B cell (primary cell): ENCODE measurements around the gene SDCCAG8. TPM values are rescaled to one million over a fixed set of nuclear protein-coding genes. Genes with fewer than 3 reads are reported as not detected.

Experiments
- ATAC-seq: fragments of 200-7000 bp; cut with Tn5 transposase; one replicate; pipeline ENCODE4 v1.10.0; 2021; ENCODE audit warnings: low read depth, mild to moderate bottlenecking, moderate number of reproducible peaks, moderate library complexity
- CTCF ChIA-PET: fragments of 350-600 bp; sonication (Branson Sonifier 250); formaldehyde crosslinking; loops from one replicate; lab custom pipeline; 2021; ENCODE audit warnings: antibody characterized with exemption, inconsistent platforms; lab: Charles Lee
- POLR2A ChIA-PET: fragments of 350-600 bp; sonication (Branson Sonifier 250); formaldehyde crosslinking; loops from one replicate; lab custom pipeline; 2021; ENCODE audit warnings: antibody characterized with exemption; lab: Charles Lee
- DNase-seq: peaks from one replicate; pipeline ENCODE4 v3.0.0; 2013
- H2AFZ ChIP-seq: 2 replicates; pipeline ENCODE4 v1.6.1; 2012; ENCODE audit warnings: mild to moderate bottlenecking, low read depth, low read length; ENCODE audit not compliant: insufficient read depth, poor library complexity, severe bottlenecking
- H3K27ac ChIP-seq, 2 donors: 1 replicate in 1 of 2; 2 replicates in 1 of 2; pipeline ENCODE4 v1.5.1; 2012 to 2013; ENCODE audit warnings: low read length in 2 of 2, mild to moderate bottlenecking in 2 of 2, moderate library complexity in 1 of 2
- H3K27me3 ChIP-seq, 4 experiments: fragments of 200-600 bp in 1 of 4; sonication (generic) in 1 of 4; replicated peaks in 1 of 4; 1 replicate in 2 of 4; 2 replicates in 2 of 4; pipeline versions ENCODE4 v1.6.1 to v1.7.0; 2013 to 2016; ENCODE audit warnings: low read length in 3 of 4, mild to moderate bottlenecking in 2 of 4, mixed read lengths in 1 of 4, moderate library complexity in 1 of 4; ENCODE audit not compliant: insufficient read depth in 4 of 4, control insufficient read depth in 3 of 4; ENCODE audit errors: control extremely low read depth in 1 of 4
- H3K36me3 ChIP-seq, 2 experiments: replicated peaks in 1 of 2; 1 replicate in 1 of 2; 2 replicates in 1 of 2; pipeline versions ENCODE4 v1.6.1 to v1.7.1; 2013; ENCODE audit warnings: low read length in 1 of 2; ENCODE audit not compliant: insufficient read depth in 2 of 2, control insufficient read depth in 1 of 2; ENCODE audit errors: control extremely low read depth in 1 of 2, extremely low read depth in 1 of 2
- H3K4me1 ChIP-seq, 2 donors: fragments of 200-600 bp in 1 of 2; sonication (generic) in 1 of 2; 1 replicate in 1 of 2; 2 replicates in 1 of 2; pipeline versions ENCODE4 v1.5.1 to v1.6.1; 2013 to 2017; ENCODE audit warnings: low read length in 2 of 2; ENCODE audit not compliant: control insufficient read depth in 2 of 2, insufficient read depth in 2 of 2
- H3K4me2 ChIP-seq: replicated peaks from 2 replicates; pipeline ENCODE3; 2012; ENCODE audit warnings: mild to moderate bottlenecking, low read depth, low read length; ENCODE audit not compliant: poor library complexity, severe bottlenecking
- H3K4me3 ChIP-seq, 5 experiments: fragments of 200-600 bp in 1 of 5; sonication (generic) in 1 of 5; 1 replicate in 3 of 5; 2 replicates in 2 of 5; pipeline versions ENCODE4 v1.5.1 to v1.7.0; 2011 to 2016; ENCODE audit warnings: low read length in 4 of 5, mild to moderate bottlenecking in 4 of 5, low read depth in 2 of 5, control low read depth in 1 of 5, moderate library complexity in 1 of 5; ENCODE audit not compliant: insufficient read depth in 1 of 5; ENCODE audit errors: control extremely low read depth in 1 of 5, extremely low read depth in 1 of 5
- H3K79me2 ChIP-seq: fragments of 200-600 bp; sonication (generic); one replicate; pipeline ENCODE4 v1.6.0; 2016; ENCODE audit warnings: low read length; ENCODE audit not compliant: control insufficient read depth, insufficient read depth
- H3K9ac ChIP-seq: fragments of 200-600 bp; sonication (generic); 2 replicates; pipeline ENCODE4 v1.6.1; 2017; ENCODE audit warnings: mild to moderate bottlenecking, low read length, moderate library complexity
- H3K9me3 ChIP-seq, 3 donors: one replicate each; pipeline versions ENCODE4 v1.6.1 to v1.7.1; 2013; ENCODE audit warnings: low read length in 2 of 3; ENCODE audit not compliant: control insufficient read depth in 2 of 3, insufficient read depth in 1 of 3; ENCODE audit errors: control extremely low read depth in 1 of 3
- H4K20me1 ChIP-seq: 2 replicates; pipeline ENCODE4 v1.6.0; 2012; ENCODE audit warnings: mild to moderate bottlenecking, low read length; ENCODE audit not compliant: insufficient read depth, control insufficient read depth, poor library complexity, severe bottlenecking
- H3K27ac Mint-ChIP-seq: one replicate; pipeline ENCODE4 v1.8.0; 2021; ENCODE audit warnings: mixed read lengths
- H3K27me3 Mint-ChIP-seq: one replicate; pipeline ENCODE4 v1.8.0; 2021; ENCODE audit warnings: mixed read lengths
- H3K4me1 Mint-ChIP-seq: one replicate; pipeline ENCODE4 v1.8.0; 2021; ENCODE audit warnings: mixed read lengths
- H3K4me3 Mint-ChIP-seq: one replicate; pipeline ENCODE4 v1.8.0; 2021; ENCODE audit warnings: mixed read lengths
- H3K9me3 Mint-ChIP-seq: one replicate; pipeline ENCODE4 v1.8.0; 2022; ENCODE audit warnings: mixed read lengths; ENCODE audit not compliant: insufficient read depth
- EZH2 ChIP-seq: IDR thresholded peaks from 2 replicates; pipeline ENCODE4 v1.6.1; 2012; ENCODE audit warnings: borderline replicate concordance, low read depth, mild to moderate bottlenecking, moderate library complexity, low read length; ENCODE audit not compliant: insufficient read depth, poor library complexity, severe bottlenecking
- WGBS: methylation state at CpG from one replicate; pipeline ENCODE4 v1.1.5; 2013; ENCODE audit warnings: missing lambda C conversion rate; ENCODE audit not compliant: insufficient coverage; 5-methylcytosine and 5-hydroxymethylcytosine counted together
- intact Hi-C: fragments of 100-400 bp; cut with micrococcal nuclease; formaldehyde crosslinking; loops from one replicate; pipeline ENCODE4 v1.10.0; 2022
- polyA plus RNA-seq: library from polyadenylated mRNA; depleted of rRNA; stranded (reverse); fragments of >200 nt; gene quantifications from 2 replicates; pipeline ENCODE4 v1.2.3, GENCODE V29; 2012
- total RNA-seq, 2 donors: library from RNA; stranded (reverse); fragments of 120-200 nt in 1 of 2; gene quantifications; 1 replicate in 1 of 2; 2 replicates in 1 of 2; pipeline versions ENCODE4 v1.2.3 to v1.2.4, GENCODE V29; 2013 to 2022
- TF ChIP-seq, protein P1 (sequence below): fragments of 200-600 bp; IDR thresholded peaks from one replicate; pipeline ENCODE4 v1.8.0; 2022; ENCODE audit warnings: antibody characterized with exemption, mild to moderate bottlenecking

The SDCCAG8 gene
- total and polyA plus RNA-seq, 2 donors (not counting 1 experiment from before 2014, with no cell fraction given): 37.1 to 60.7 TPM

DNA sequence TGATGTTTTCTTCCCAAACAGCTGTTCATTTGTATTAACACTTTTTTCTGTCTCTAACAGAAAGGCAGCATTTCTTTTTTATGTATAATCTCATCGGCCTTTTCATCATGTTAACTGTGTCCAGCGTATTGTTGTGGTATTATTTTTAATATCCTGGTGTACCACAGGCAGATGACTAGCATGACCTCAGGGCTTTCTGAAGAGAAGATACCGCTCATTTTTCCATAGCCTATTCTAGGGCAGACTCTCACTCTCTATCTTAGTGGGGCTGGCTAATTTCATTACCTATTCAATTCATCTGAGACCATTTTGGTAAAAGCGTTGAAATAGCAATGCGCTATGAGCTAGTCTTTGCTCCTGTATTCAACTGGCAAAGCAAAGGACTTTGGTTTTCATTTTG lies 209.9 kb downstream of the SDCCAG8 start:
- ATAC-seq (no peak), DNase-seq (no peak)
- H3K79me2 ChIP-seq: no peaks in the 10 kb centered on the region
- H3K4me3 Mint-ChIP-seq: no peak overlapping the region
- no peak overlapping the region for H3K27ac Mint-ChIP-seq
- no peaks in the 10 kb centered on the region for H3K27me3 ChIP-seq
- no peak overlapping the region for H3K4me3 ChIP-seq
- ChIA-PET CTCF (no interaction called here), POLR2A (no interaction called here)
- intact Hi-C loops: no loop called here
- H3K9me3 Mint-ChIP-seq: no peaks in the 10 kb centered on the region
- TF ChIP-seq EZH2: no peak
- TF ChIP-seq, protein P1, sequence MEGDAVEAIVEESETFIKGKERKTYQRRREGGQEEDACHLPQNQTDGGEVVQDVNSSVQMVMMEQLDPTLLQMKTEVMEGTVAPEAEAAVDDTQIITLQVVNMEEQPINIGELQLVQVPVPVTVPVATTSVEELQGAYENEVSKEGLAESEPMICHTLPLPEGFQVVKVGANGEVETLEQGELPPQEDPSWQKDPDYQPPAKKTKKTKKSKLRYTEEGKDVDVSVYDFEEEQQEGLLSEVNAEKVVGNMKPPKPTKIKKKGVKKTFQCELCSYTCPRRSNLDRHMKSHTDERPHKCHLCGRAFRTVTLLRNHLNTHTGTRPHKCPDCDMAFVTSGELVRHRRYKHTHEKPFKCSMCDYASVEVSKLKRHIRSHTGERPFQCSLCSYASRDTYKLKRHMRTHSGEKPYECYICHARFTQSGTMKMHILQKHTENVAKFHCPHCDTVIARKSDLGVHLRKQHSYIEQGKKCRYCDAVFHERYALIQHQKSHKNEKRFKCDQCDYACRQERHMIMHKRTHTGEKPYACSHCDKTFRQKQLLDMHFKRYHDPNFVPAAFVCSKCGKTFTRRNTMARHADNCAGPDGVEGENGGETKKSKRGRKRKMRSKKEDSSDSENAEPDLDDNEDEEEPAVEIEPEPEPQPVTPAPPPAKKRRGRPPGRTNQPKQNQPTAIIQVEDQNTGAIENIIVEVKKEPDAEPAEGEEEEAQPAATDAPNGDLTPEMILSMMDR: no peak
- no peak overlapping the region for H2AFZ ChIP-seq
- H4K20me1 ChIP-seq: no peaks in the 10 kb centered on the region
- no peak overlapping the region for H3K4me2 ChIP-seq
- H3K9me3 ChIP-seq: no peaks in the 10 kb centered on the region
- H3K36me3 ChIP-seq: peaks cover 0 to 8% of the 10 kb centered on the region in 2 experiments
- no peak overlapping the region for H3K9ac ChIP-seq
- H3K27me3 Mint-ChIP-seq: no peaks in the 10 kb centered on the region
- H3K27ac ChIP-seq: no peak overlapping the region
- no peaks in the 10 kb centered on the region for H3K4me1 ChIP-seq
- WGBS: no CpG with 5 or more reads among the region's 5 CpGs
- peaks cover 2% of the 10 kb centered on the region for H3K4me1 Mint-ChIP-seq

DNA sequence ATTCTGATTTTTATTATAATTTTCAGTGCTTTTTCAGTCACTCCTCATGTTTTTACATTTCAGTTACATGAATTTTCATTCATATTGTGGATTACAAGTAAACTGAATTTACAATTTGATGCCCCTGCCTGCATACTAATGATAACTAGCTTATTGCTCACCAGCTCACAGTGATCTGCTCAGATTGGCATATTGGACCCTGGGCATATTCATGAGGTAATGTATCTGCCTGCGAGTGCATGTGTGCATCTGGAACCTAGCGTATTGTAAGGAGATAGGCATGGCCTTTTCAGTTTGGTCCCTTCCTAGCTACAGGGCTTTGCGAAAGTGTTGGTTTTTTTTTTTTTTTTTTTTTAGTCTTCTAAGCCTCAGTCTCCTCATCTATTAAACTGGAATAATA lies 213.7 kb downstream of the SDCCAG8 start:
- intact Hi-C loops: no loop called here
- H3K4me1 Mint-ChIP-seq: peaks cover 30% of the 10 kb centered on the region
- TF ChIP-seq, protein P1: no peak
- TF ChIP-seq EZH2: no peak
- no peak overlapping the region for H3K27ac Mint-ChIP-seq
- CTCF ChIA-PET: no interaction called here
- Histone ChIP-seq H3K4me1 (peaks cover 14 to 18% of the 10 kb centered on the region in 2 donors), H2AFZ (no peak overlapping the region), H3K36me3 (peaks cover 0 to 8% of the 10 kb centered on the region in 2 experiments), H3K4me3 (no peak overlapping the region), H4K20me1 (no peaks in the 10 kb centered on the region), H3K27me3 (no peaks in the 10 kb centered on the region), H3K4me2 (no peak overlapping the region), H3K9me3 (no peaks in the 10 kb centered on the region), H3K9ac (no peak overlapping the region), H3K79me2 (no peaks in the 10 kb centered on the region), H3K27ac (no peak overlapping the region)
- POLR2A ChIA-PET: no interaction called here
- no peaks in the 10 kb centered on the region for H3K27me3 Mint-ChIP-seq
- ATAC-seq: no peak
- no CpG with 5 or more reads among the region's 3 CpGs for WGBS
- H3K4me3 Mint-ChIP-seq: no peak overlapping the region
- no peaks in the 10 kb centered on the region for H3K9me3 Mint-ChIP-seq
- DNase-seq: no peak
